HepG2 (cell line): ENCODE data around the gene MOV10L1. TPM values are rescaled to one million over a fixed set of nuclear protein-coding genes. Genes with fewer than 3 reads are reported as not detected.

ENCODE experiments used
- ATF7 ChIP-seq, 2 experiments: fragments of 450-650 bp in 1 of 2; sonication (generic) in 1 of 2; formaldehyde crosslinking in 1 of 2; IDR thresholded peaks; 2 replicates each; pipeline versions ENCODE4 v1.4.0 to v1.6.1; 2016 to 2020; ENCODE audit warnings: antibody characterized with exemption in 1 of 2, mild to moderate bottlenecking in 1 of 2, missing genetic modification reagents in 1 of 2
- CBX2 ChIP-seq, 2 experiments: fragments of 200-600 bp in 1 of 2; sonication (generic); formaldehyde crosslinking in 1 of 2; IDR thresholded peaks; 2 replicates each; pipeline versions ENCODE4 v1.7.0 to v1.8.1; 2018 to 2022; ENCODE audit warnings: low read depth in 2 of 2, low read length in 1 of 2, mild to moderate bottlenecking in 1 of 2, missing genetic modification reagents in 1 of 2
- FOXO1 ChIP-seq: sonication (generic); formaldehyde crosslinking; IDR thresholded peaks from 2 replicates; pipeline ENCODE4 v1.4.0; 2020; ENCODE audit warnings: missing genetic modification reagents
- RARA ChIP-seq: IDR thresholded peaks from 2 replicates; pipeline ENCODE4 v1.6.1; 2016; ENCODE audit warnings: missing genetic modification reagents, missing compliant biosample characterization
- TAF15 ChIP-seq: fragments of 200-400 bp; formaldehyde crosslinking; IDR thresholded peaks from one replicate; pipeline ENCODE4 v1.6.1; 2018; ENCODE audit warnings: mild to moderate bottlenecking, low read depth, low read length; ENCODE audit not compliant: poor library complexity, severe bottlenecking
- TBX2 ChIP-seq: sonication (generic); formaldehyde crosslinking; IDR thresholded peaks from 2 replicates; pipeline ENCODE4 v1.5.0; 2020; ENCODE audit warnings: missing genetic modification reagents, mild to moderate bottlenecking, borderline replicate concordance
- ZFP36L2 ChIP-seq: sonication (generic); formaldehyde crosslinking; IDR thresholded peaks from 2 replicates; pipeline ENCODE4 v1.4.0; 2020; ENCODE audit warnings: missing genetic modification reagents
- ZFP41 ChIP-seq: sonication (generic); formaldehyde crosslinking; IDR thresholded peaks from 2 replicates; pipeline ENCODE4 v1.4.0; 2020; ENCODE audit warnings: mild to moderate bottlenecking, missing genetic modification reagents, borderline replicate concordance
- ZKSCAN8 ChIP-seq: IDR thresholded peaks from 2 replicates; pipeline ENCODE4 v1.6.1; 2016; ENCODE audit warnings: borderline replicate concordance, missing genetic modification reagents, missing compliant biosample characterization
- ZNF34 ChIP-seq: sonication (generic); formaldehyde crosslinking; IDR thresholded peaks from 2 replicates; pipeline ENCODE4 v1.4.0; 2020; ENCODE audit warnings: mild to moderate bottlenecking, missing genetic modification reagents, borderline replicate concordance
- ZNF431 ChIP-seq: sonication (generic); formaldehyde crosslinking; IDR thresholded peaks from 2 replicates; pipeline ENCODE4 v1.9.0; 2022; ENCODE audit warnings: missing genetic modification reagents, low read depth, mild to moderate bottlenecking, borderline replicate concordance
- ZNF546 ChIP-seq: sonication (generic); formaldehyde crosslinking; conservative IDR thresholded peaks from 2 replicates; pipeline ENCODE4 v1.8.1; 2023; ENCODE audit warnings: mild to moderate bottlenecking, missing genetic modification reagents
- ZNF724P ChIP-seq: sonication (generic); formaldehyde crosslinking; IDR thresholded peaks from 2 replicates; pipeline ENCODE4 v1.8.0; 2022; ENCODE audit warnings: missing genetic modification reagents, borderline replicate concordance
- polyA plus RNA-seq, 8 experiments: library from polyadenylated mRNA; depleted of rRNA in 3 of 8; stranded (reverse) in 7 of 8; unstranded in 1 of 8; fragments of >200 nt; fragmentation: Illumina TruSeq in 4 of 8; extraction: Trizol in 4 of 8; gene quantifications; 2 replicates each; pipeline versions ENCODE4 v1.2.1 to v1.2.3, GENCODE V29; 2011 to 2016; ENCODE audit warnings: low read depth in 4 of 8, missing spikeins in 1 of 8, mixed read lengths in 1 of 8; ENCODE audit not compliant: insufficient read depth in 1 of 8
- total RNA-seq, 5 experiments: library from RNA; depleted of rRNA; stranded (reverse); fragments of >200 nt; fragmentation: Illumina TruSeq; extraction: Trizol; gene quantifications; 2 replicates each; pipeline ENCODE4 v1.2.3, GENCODE V29; 2016; ENCODE audit warnings: low read depth in 1 of 5
- TF ChIP-seq, protein P1 (sequence below), 2 experiments: fragments of 450-650 bp in 1 of 2; sonication (generic) in 1 of 2; formaldehyde crosslinking in 1 of 2; IDR thresholded peaks; 2 replicates each; pipeline versions ENCODE4 v1.6.1 to v1.8.0; 2016 to 2022; ENCODE audit warnings: antibody characterized with exemption in 1 of 2, mild to moderate bottlenecking in 1 of 2, missing genetic modification reagents in 1 of 2
- TF ChIP-seq, protein P2 (sequence below): sonication (generic); formaldehyde crosslinking; conservative IDR thresholded peaks from 2 replicates; pipeline ENCODE4 v1.4.0; 2020; ENCODE audit warnings: missing genetic modification reagents

The MOV10L1 gene
- total and polyA plus RNA-seq, 2 of the 13 experiments (the other 11 are each of a cell fraction or from before 2014, with no cell fraction given), result 0.11 to 0.12 TPM

DNA sequence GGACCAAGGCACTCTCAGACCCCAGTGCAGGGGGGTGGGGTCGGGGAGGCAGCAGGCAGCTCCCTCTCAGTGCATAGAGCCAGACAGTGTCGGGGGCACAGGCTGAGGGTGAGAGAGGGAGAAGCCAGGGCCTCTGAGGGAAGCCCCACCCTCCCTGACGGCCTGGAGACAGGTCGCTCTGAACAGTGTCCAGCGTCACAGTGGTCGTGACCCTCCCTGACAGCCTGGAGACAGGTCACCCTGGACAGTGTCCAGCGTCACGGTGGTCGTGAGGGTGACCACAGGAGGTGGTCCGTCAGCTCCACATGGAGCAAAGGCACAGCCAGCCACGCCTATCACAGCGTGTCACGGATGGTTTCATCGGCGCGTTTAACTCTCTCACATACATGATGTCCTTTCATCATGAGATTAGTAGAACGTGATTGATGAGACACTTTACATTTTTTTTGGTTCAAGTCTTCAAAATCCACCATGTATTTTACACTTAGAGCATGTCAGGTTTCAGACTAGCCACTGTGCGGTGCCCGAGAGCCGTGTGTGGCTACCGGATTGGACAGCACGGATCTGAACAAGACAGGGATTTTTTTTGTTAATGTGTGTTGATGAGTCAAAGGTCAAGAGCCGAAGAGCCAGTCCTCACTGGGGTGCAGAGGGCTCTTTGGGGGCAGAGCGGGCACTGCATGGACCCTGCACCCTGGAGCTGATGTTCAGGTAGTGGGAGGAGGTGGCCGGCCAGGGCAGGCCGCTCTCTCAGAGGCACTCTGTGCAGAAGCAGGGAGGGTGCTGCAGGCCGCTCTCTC is 56.8 kb downstream of the MOV10L1 start (continued):
- TF ChIP-seq TBX2 (CRISPR knock-in tag) (peak; percentile 14; the same call in 1 of the 2 replicates), ZFP41 (CRISPR knock-in tag) (0 out of 2 replicates have a peak, but pooled peaks have one; percentile 25), ZNF546 (CRISPR knock-in tag) (no peak), FOXO1 (CRISPR knock-in tag) (no peak; the same call in 1 of the 2 replicates), RARA (CRISPR knock-in tag) (peak; percentile 50), TAF15 (no peak), ZKSCAN8 (CRISPR knock-in tag) (0 out of 2 replicates have a peak, but pooled peaks have one; percentile 28), ZNF431 (0 out of 2 replicates have a peak, but pooled peaks have one; percentile 16), ATF7 (IDR thresholded peaks at IDR 0.05) (no peak), ATF7 (CRISPR knock-in tag; IDR thresholded peaks at IDR 0.05) (no peak), ZNF34 (CRISPR knock-in tag) (no peak), ZFP36L2 (CRISPR knock-in tag) (no peak), ZNF724P (CRISPR knock-in tag) (no peak), CBX2 (IDR thresholded peaks at IDR 0.05; ENCODE audit: low read depth, low read length) (no peak), CBX2 (CRISPR knock-in tag; IDR thresholded peaks at IDR 0.05; ENCODE audit: low read depth) (no peak)
- TF ChIP-seq, protein P1, sequence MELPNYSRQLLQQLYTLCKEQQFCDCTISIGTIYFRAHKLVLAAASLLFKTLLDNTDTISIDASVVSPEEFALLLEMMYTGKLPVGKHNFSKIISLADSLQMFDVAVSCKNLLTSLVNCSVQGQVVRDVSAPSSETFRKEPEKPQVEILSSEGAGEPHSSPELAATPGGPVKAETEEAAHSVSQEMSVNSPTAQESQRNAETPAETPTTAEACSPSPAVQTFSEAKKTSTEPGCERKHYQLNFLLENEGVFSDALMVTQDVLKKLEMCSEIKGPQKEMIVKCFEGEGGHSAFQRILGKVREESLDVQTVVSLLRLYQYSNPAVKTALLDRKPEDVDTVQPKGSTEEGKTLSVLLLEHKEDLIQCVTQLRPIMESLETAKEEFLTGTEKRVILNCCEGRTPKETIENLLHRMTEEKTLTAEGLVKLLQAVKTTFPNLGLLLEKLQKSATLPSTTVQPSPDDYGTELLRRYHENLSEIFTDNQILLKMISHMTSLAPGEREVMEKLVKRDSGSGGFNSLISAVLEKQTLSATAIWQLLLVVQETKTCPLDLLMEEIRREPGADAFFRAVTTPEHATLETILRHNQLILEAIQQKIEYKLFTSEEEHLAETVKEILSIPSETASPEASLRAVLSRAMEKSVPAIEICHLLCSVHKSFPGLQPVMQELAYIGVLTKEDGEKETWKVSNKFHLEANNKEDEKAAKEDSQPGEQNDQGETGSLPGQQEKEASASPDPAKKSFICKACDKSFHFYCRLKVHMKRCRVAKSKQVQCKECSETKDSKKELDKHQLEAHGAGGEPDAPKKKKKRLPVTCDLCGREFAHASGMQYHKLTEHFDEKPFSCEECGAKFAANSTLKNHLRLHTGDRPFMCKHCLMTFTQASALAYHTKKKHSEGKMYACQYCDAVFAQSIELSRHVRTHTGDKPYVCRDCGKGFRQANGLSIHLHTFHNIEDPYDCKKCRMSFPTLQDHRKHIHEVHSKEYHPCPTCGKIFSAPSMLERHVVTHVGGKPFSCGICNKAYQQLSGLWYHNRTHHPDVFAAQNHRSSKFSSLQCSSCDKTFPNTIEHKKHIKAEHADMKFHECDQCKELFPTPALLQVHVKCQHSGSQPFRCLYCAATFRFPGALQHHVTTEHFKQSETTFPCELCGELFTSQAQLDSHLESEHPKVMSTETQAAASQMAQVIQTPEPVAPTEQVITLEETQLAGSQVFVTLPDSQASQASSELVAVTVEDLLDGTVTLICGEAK (IDR thresholded peaks at IDR 0.05), result no peak
- TF ChIP-seq, protein P1 (CRISPR knock-in tag; IDR thresholded peaks at IDR 0.05), result no peak
- TF ChIP-seq, protein P2, sequence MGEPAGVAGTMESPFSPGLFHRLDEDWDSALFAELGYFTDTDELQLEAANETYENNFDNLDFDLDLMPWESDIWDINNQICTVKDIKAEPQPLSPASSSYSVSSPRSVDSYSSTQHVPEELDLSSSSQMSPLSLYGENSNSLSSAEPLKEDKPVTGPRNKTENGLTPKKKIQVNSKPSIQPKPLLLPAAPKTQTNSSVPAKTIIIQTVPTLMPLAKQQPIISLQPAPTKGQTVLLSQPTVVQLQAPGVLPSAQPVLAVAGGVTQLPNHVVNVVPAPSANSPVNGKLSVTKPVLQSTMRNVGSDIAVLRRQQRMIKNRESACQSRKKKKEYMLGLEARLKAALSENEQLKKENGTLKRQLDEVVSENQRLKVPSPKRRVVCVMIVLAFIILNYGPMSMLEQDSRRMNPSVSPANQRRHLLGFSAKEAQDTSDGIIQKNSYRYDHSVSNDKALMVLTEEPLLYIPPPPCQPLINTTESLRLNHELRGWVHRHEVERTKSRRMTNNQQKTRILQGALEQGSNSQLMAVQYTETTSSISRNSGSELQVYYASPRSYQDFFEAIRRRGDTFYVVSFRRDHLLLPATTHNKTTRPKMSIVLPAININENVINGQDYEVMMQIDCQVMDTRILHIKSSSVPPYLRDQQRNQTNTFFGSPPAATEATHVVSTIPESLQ, result no peak
